ENCODE measurements around the gene GATD1. TPM values are rescaled to one million over a fixed set of nuclear protein-coding genes. Genes with fewer than 3 reads are reported as not detected.

Gene GATD1
- total and polyA plus RNA-seq, 2 experiments from 2014 or later = 39.3 to 51.0 TPM

DNA sequence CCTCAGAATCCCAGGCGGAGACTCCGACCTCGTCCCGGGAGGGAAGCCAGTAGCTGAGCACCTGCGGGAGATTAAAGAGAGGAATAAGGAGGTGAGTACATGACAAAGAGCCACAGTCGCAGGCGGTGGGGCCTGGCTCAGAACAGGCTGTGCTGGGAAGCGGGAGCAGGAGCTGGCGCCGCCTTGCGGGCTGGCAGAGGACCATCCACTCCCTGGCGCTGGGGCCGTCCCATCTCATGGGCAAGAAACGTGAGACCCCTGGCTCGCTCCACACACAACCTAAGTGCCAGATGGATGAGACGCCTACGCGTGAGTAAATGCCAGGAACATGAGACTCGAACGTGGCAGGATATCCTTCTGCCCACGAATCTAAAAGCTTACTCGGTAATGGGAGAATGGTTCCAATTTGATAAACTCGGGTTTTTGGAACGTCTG, 6.3 kb upstream of the GATD1 start:
- peak; percentile 98 for DNase-seq (ENCODE audit: low spot score)
- ATAC-seq = peak; percentile 95
- peak overlapping the region; percentile 7; the same call in 1 of the 2 replicates for H3K4me3 ChIP-seq
- H3K27me3 ChIP-seq (ENCODE audit: insufficient read depth) = no peaks in the 10 kb centered on the region
- H3K9me3 Mint-ChIP-seq = no peaks in the 10 kb centered on the region
- TF ChIP-seq STAT1 (IDR thresholded peaks at IDR 0.05; ENCODE audit: unreplicated experiment) = no peak
- peak; percentile 41; the same call in 1 of the 2 replicates for TF ChIP-seq POLR2AphosphoS5 (IDR thresholded peaks at IDR 0.05; ENCODE audit: low read depth)
- TF ChIP-seq, protein P1, sequence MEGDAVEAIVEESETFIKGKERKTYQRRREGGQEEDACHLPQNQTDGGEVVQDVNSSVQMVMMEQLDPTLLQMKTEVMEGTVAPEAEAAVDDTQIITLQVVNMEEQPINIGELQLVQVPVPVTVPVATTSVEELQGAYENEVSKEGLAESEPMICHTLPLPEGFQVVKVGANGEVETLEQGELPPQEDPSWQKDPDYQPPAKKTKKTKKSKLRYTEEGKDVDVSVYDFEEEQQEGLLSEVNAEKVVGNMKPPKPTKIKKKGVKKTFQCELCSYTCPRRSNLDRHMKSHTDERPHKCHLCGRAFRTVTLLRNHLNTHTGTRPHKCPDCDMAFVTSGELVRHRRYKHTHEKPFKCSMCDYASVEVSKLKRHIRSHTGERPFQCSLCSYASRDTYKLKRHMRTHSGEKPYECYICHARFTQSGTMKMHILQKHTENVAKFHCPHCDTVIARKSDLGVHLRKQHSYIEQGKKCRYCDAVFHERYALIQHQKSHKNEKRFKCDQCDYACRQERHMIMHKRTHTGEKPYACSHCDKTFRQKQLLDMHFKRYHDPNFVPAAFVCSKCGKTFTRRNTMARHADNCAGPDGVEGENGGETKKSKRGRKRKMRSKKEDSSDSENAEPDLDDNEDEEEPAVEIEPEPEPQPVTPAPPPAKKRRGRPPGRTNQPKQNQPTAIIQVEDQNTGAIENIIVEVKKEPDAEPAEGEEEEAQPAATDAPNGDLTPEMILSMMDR (conservative IDR thresholded peaks at IDR 0.05; ENCODE audit: low read depth in 2 of 2) = peak; percentile 79 to 95
- peaks cover 33% of the 10 kb centered on the region for H3K4me1 Mint-ChIP-seq
- peaks cover 11% of the 10 kb centered on the region for H4K20me1 ChIP-seq (replicated peaks; ENCODE audit: insufficient read depth)
- peaks cover 14% of the 10 kb centered on the region for H3K4me1 ChIP-seq (ENCODE audit: insufficient read depth)
- no peak overlapping the region for H2AFZ ChIP-seq
- H3K4me2 ChIP-seq = peak overlapping the region; percentile 19
- H3K27me3 Mint-ChIP-seq (ENCODE audit: insufficient read depth, low read depth, poor library complexity) = peaks cover 13% of the 10 kb centered on the region
- H3K36me3 ChIP-seq (ENCODE audit: insufficient read depth) = no peaks in the 10 kb centered on the region
- H3K36me3 Mint-ChIP-seq (ENCODE audit: low read depth) = peaks cover 18% of the 10 kb centered on the region
- peak overlapping the region; percentile 63; the same call in 1 of the 2 replicates for H3K27ac Mint-ChIP-seq
- H3K79me2 ChIP-seq (replicated peaks; ENCODE audit: insufficient read depth) = peaks cover under 1% of the 10 kb centered on the region; the same call in 1 of the 2 replicates
- H3K27ac ChIP-seq (ENCODE audit: low read depth) = no peak overlapping the region
- peaks cover 10% of the 10 kb centered on the region for H3F3A ChIP-seq (replicated peaks; ENCODE audit: low read depth)
- H3K9me2 ChIP-seq (ENCODE audit: insufficient read depth) = no peaks in the 10 kb centered on the region
- H3K4me3 Mint-ChIP-seq = peak overlapping the region; percentile 59

DNA sequence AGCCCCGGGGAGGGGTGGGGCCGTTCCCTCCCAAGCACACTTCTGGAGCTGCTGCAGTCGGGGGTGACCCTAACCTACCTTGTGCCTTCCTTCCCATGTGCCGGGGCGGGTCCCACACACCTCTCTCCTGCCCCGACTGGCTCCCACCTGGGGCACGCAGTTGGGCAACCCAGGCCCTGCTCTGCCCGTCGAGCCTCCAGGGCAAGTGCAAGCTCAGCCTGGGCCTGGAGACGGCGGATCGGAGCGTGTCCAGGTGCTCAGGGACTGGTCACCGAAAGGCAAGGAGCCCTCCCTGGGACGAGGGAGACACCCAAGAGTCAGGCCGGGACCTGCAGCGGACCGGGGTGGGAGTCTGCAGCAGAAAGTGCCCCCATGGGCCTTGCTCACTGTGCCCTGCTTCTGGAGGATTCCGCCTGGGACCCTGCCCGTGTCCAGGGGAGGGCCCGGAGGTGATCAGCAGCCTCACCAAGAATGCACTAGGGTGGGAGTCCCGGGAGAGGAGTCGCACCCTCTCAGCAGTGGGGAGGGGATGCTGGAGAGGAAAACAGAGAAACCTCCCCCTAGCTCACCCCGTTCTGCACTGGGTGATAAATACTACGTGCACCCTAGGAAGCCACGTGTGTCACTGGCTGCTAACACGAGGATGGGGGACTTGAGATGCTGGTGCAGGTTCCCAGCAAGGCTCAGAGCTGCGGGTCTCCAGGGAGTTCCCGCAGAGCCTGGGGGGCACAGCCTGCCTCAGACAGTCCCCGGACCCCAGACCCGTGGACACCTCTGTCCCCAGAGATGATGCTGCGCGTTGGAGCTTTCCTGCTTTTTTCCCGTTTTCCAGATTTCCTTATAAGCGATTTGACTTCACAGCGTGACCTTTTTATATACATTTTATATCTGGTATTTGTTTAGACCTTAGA, 5.2 kb upstream of the GATD1 start:
- Histone ChIP-seq H3K4me3 (peak overlapping the region; percentile 7; the same call in 1 of the 2 replicates), H3K36me3 (ENCODE audit: insufficient read depth) (no peaks in the 10 kb centered on the region), H3K27ac (ENCODE audit: low read depth) (peak overlapping the region; percentile 60; the same call in 1 of the 2 replicates), H2AFZ (no peak overlapping the region), H3F3A (replicated peaks; ENCODE audit: low read depth) (peaks cover 10% of the 10 kb centered on the region), H3K4me2 (peak overlapping the region; percentile 19), H3K4me1 (ENCODE audit: insufficient read depth) (peaks cover 14% of the 10 kb centered on the region), H4K20me1 (replicated peaks; ENCODE audit: insufficient read depth) (peaks cover 11% of the 10 kb centered on the region), H3K9me2 (ENCODE audit: insufficient read depth) (no peaks in the 10 kb centered on the region), H3K27me3 (ENCODE audit: insufficient read depth) (no peaks in the 10 kb centered on the region), H3K79me2 (replicated peaks; ENCODE audit: insufficient read depth) (peaks cover 7% of the 10 kb centered on the region)
- Mint-ChIP-seq H3K36me3 (ENCODE audit: low read depth) (peaks cover 18% of the 10 kb centered on the region), H3K27ac (peak overlapping the region; percentile 67; the same call in 1 of the 2 replicates), H3K4me1 (peaks cover 30% of the 10 kb centered on the region), H3K27me3 (ENCODE audit: insufficient read depth, low read depth, poor library complexity) (peaks cover 13% of the 10 kb centered on the region), H3K4me3 (peak overlapping the region; percentile 59; the same call in 1 of the 3 replicates), H3K9me3 (no peaks in the 10 kb centered on the region)
- ATAC-seq (no peak), DNase-seq (ENCODE audit: low spot score) (no peak)
- TF ChIP-seq JUNB (IDR thresholded peaks at IDR 0.05; ENCODE audit: unreplicated experiment) (no peak), ZNF331 (CRISPR knock-in tag; IDR thresholded peaks at IDR 0.05; ENCODE audit: low read depth) (no peak), POLR2AphosphoS5 (IDR thresholded peaks at IDR 0.05; ENCODE audit: low read depth) (no peak), ZNF114 (CRISPR knock-in tag; IDR thresholded peaks at IDR 0.05) (no peak), NANOG (IDR thresholded peaks at IDR 0.05; ENCODE audit: borderline replicate concordance) (no peak), STAT1 (IDR thresholded peaks at IDR 0.05; ENCODE audit: unreplicated experiment) (no peak), EZH2phosphoT487 (IDR thresholded peaks at IDR 0.05; ENCODE audit: unreplicated experiment) (no peak), CREB1 (CRISPR knock-in tag; IDR thresholded peaks at IDR 0.05; ENCODE audit: low read depth) (no peak)
- TF ChIP-seq, protein P2, sequence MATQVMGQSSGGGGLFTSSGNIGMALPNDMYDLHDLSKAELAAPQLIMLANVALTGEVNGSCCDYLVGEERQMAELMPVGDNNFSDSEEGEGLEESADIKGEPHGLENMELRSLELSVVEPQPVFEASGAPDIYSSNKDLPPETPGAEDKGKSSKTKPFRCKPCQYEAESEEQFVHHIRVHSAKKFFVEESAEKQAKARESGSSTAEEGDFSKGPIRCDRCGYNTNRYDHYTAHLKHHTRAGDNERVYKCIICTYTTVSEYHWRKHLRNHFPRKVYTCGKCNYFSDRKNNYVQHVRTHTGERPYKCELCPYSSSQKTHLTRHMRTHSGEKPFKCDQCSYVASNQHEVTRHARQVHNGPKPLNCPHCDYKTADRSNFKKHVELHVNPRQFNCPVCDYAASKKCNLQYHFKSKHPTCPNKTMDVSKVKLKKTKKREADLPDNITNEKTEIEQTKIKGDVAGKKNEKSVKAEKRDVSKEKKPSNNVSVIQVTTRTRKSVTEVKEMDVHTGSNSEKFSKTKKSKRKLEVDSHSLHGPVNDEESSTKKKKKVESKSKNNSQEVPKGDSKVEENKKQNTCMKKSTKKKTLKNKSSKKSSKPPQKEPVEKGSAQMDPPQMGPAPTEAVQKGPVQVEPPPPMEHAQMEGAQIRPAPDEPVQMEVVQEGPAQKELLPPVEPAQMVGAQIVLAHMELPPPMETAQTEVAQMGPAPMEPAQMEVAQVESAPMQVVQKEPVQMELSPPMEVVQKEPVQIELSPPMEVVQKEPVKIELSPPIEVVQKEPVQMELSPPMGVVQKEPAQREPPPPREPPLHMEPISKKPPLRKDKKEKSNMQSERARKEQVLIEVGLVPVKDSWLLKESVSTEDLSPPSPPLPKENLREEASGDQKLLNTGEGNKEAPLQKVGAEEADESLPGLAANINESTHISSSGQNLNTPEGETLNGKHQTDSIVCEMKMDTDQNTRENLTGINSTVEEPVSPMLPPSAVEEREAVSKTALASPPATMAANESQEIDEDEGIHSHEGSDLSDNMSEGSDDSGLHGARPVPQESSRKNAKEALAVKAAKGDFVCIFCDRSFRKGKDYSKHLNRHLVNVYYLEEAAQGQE (IDR thresholded peaks at IDR 0.05; ENCODE audit: unreplicated experiment) = no peak
- TF ChIP-seq, protein P3, sequence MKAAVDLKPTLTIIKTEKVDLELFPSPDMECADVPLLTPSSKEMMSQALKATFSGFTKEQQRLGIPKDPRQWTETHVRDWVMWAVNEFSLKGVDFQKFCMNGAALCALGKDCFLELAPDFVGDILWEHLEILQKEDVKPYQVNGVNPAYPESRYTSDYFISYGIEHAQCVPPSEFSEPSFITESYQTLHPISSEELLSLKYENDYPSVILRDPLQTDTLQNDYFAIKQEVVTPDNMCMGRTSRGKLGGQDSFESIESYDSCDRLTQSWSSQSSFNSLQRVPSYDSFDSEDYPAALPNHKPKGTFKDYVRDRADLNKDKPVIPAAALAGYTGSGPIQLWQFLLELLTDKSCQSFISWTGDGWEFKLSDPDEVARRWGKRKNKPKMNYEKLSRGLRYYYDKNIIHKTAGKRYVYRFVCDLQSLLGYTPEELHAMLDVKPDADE (IDR thresholded peaks at IDR 0.05) = no peak

Measured in GM23338 (cell line).